Caco-2 (cell line): ENCODE measurements around the gene CDADC1. TPM values are rescaled to one million over a fixed set of nuclear protein-coding genes. Genes with fewer than 3 reads are reported as not detected.

ENCODE experiments used
- BruUV-seq: library from RNA; stranded (reverse); fragments of 400-500 nt; replicated peaks from 2 replicates; lab custom pipeline; 2021; lab: Mats Ljungman, UMichigan
- CTCF ChIA-PET: fragments of 300-600 bp; sonication (Branson Sonifier 250); formaldehyde crosslinking; loops from one replicate; lab custom pipeline; 2022; ENCODE audit warnings: antibody characterized with exemption; lab: Charles Lee
- POLR2A ChIA-PET: fragments of 300-600 bp; sonication (Branson Sonifier 250); formaldehyde crosslinking; loops from one replicate; lab custom pipeline; 2022; ENCODE audit warnings: antibody characterized with exemption; lab: Charles Lee
- DNase-seq, 2 experiments: peaks; one replicate each; pipeline versions ENCODE4 v3.0.0 to v3.0.0-alpha.2; 2020 to 2022
- H3K27me3 ChIP-seq: replicated peaks from 2 replicates; pipeline ENCODE4 v1.6.0; 2011; ENCODE audit warnings: low read length; ENCODE audit not compliant: control insufficient read depth, insufficient read depth
- H3K36me3 ChIP-seq: 2 replicates; pipeline ENCODE4 v1.5.1; 2011; ENCODE audit warnings: low read length; ENCODE audit not compliant: control insufficient read depth, insufficient read depth
- H3K4me1 ChIP-seq: fragments of 250-450 bp; sonication (Bioruptor Pico); 2 replicates; pipeline ENCODE4 v1.5.1; 2020; ENCODE audit warnings: mild to moderate bottlenecking
- H3K4me3 ChIP-seq: 2 replicates; pipeline ENCODE4 v1.5.1; 2011; ENCODE audit warnings: low read depth, mild to moderate bottlenecking, control low read depth, low read length
- H3K9me3 ChIP-seq: fragments of 250-450 bp; sonication (Bioruptor Pico); 2 replicates; pipeline ENCODE4 v1.5.1; 2020; ENCODE audit warnings: mild to moderate bottlenecking, moderate library complexity
- H3K27ac Mint-ChIP-seq: one replicate; pipeline ENCODE4 v1.8.0; 2022; ENCODE audit warnings: mixed read lengths; ENCODE audit not compliant: unreplicated experiment
- H3K27me3 Mint-ChIP-seq: one replicate; pipeline ENCODE4 v1.8.0; 2022; ENCODE audit warnings: mixed read lengths; ENCODE audit not compliant: insufficient read depth, unreplicated experiment
- H3K36me3 Mint-ChIP-seq: one replicate; pipeline ENCODE4 v1.8.0; 2022; ENCODE audit warnings: mild to moderate bottlenecking, mixed read lengths; ENCODE audit not compliant: insufficient read depth, unreplicated experiment
- H3K4me1 Mint-ChIP-seq: one replicate; pipeline ENCODE4 v1.8.0; 2022; ENCODE audit warnings: low read depth, mixed read lengths; ENCODE audit not compliant: unreplicated experiment
- H3K4me3 Mint-ChIP-seq: one replicate; pipeline ENCODE4 v1.8.0; 2022; ENCODE audit warnings: mild to moderate bottlenecking, moderate library complexity, mixed read lengths; ENCODE audit not compliant: unreplicated experiment
- H3K9me3 Mint-ChIP-seq: one replicate; pipeline ENCODE4 v1.8.0; 2022; ENCODE audit warnings: mixed read lengths; ENCODE audit not compliant: unreplicated experiment
- CTCF ChIP-seq, 2 experiments: fragments of 200-600 bp in 1 of 2; IDR thresholded peaks; 1 replicate in 1 of 2; 2 replicates in 1 of 2; pipeline versions ENCODE4 v1.5.1 to v1.8.0; 2011 to 2022; ENCODE audit warnings: antibody characterized with exemption in 1 of 2, control low read depth in 1 of 2, inconsistent platforms in 1 of 2, low read depth in 1 of 2, low read length in 1 of 2, mild to moderate bottlenecking in 1 of 2, moderate library complexity in 1 of 2; ENCODE audit not compliant: insufficient read depth in 1 of 2, severe bottlenecking in 1 of 2, unreplicated experiment in 1 of 2
- intact Hi-C: fragments of 100-400 bp; cut with micrococcal nuclease; formaldehyde crosslinking; loops from one replicate; pipeline ENCODE4 v1.10.0; 2022; ENCODE audit not compliant: unreplicated experiment
- total RNA-seq: library from RNA; stranded (reverse); gene quantifications from 2 replicates; pipeline ENCODE4 v1.2.3, GENCODE V29; 2022

Gene CDADC1
- total RNA-seq, 1 experiment from 2014 or later, result 14.4 TPM

- Mint-ChIP-seq H3K4me3 (peak overlapping the region; percentile 57), H3K36me3 (peaks cover 6% of the 10 kb centered on the region), H3K27ac (peak overlapping the region; percentile 69), H3K9me3 (no peaks in the 10 kb centered on the region), H3K27me3 (no peaks in the 10 kb centered on the region), H3K4me1 (peaks cover 33% of the 10 kb centered on the region)
- peak; percentile 86 to 91 for TF ChIP-seq CTCF (IDR thresholded peaks at IDR 0.05; ENCODE audit: insufficient read depth in 1 of 2, low read depth in 1 of 2, low read length in 1 of 2, severe bottlenecking in 1 of 2, unreplicated experiment in 1 of 2)
- H3K9me3 ChIP-seq, result no peaks in the 10 kb centered on the region
- H3K4me3 ChIP-seq, result no peak overlapping the region
- CTCF ChIA-PET, result interaction anchor here (0.7 to 1.1 kb wide), 5 partner anchors 76 to 355 kb away, joined by 3 to 6 read pairs (median 4); partner anchors contain the start of genes CAB39L and SETDB2
- intact Hi-C loops, result loop anchor here (1.0 to 10.0 kb wide), 7 partner anchors 72 to 544 kb away; no protein-coding TSS in a partner anchor
- no peaks in the 10 kb centered on the region for H3K36me3 ChIP-seq
- peaks cover 28% of the 10 kb centered on the region for H3K4me1 ChIP-seq
- POLR2A ChIA-PET, result no interaction called here
- BruUV-seq, result no TSS peak
- DNase-seq, result peak; percentile 75
- H3K27me3 ChIP-seq, result no peaks in the 10 kb centered on the region
Observed at GRCh38 chr13:49300739-49301589, 53.2 kb downstream of the CDADC1 start.

- Mint-ChIP-seq H3K4me1 (peaks cover 33% of the 10 kb centered on the region), H3K27me3 (no peaks in the 10 kb centered on the region), H3K9me3 (no peaks in the 10 kb centered on the region), H3K36me3 (peaks cover 7% of the 10 kb centered on the region), H3K27ac (peak overlapping the region; percentile 65), H3K4me3 (no peak overlapping the region)
- Histone ChIP-seq H3K4me3 (no peak overlapping the region), H3K36me3 (peaks cover 1% of the 10 kb centered on the region; the same call in 1 of the 2 replicates), H3K9me3 (no peaks in the 10 kb centered on the region), H3K4me1 (peaks cover 28% of the 10 kb centered on the region), H3K27me3 (no peaks in the 10 kb centered on the region)
- POLR2A ChIA-PET, result no interaction called here
- no TSS peak for BruUV-seq
- DNase-seq, result no peak
- intact Hi-C loops, result loop anchor here (5.0 to 10.0 kb wide), 2 partner anchors 120 to 543 kb away; no protein-coding TSS in a partner anchor
- CTCF ChIA-PET, result interaction anchor here (0.7 to 1.4 kb wide), 5 partner anchors 12 to 304 kb away, joined by 3 to 6 read pairs (median 4); partner anchors contain the start of genes CAB39L and SETDB2
- no peak for TF ChIP-seq CTCF (IDR thresholded peaks at IDR 0.05; ENCODE audit: insufficient read depth in 1 of 2, low read depth in 1 of 2, low read length in 1 of 2, severe bottlenecking in 1 of 2, unreplicated experiment in 1 of 2)
Observed at GRCh38 chr13:49302222-49302621, 54.5 kb downstream of the CDADC1 start.

GRCh38 chr13:49302817-49303216, 55.1 kb downstream of the CDADC1 start:
- intact Hi-C loops, result loop anchor here (5.0 to 10.0 kb wide), 2 partner anchors 119 to 542 kb away; no protein-coding TSS in a partner anchor
- peak overlapping the region; percentile 65 for H3K27ac Mint-ChIP-seq
- H3K4me3 Mint-ChIP-seq, result no peak overlapping the region
- no peak for DNase-seq
- peaks cover 1% of the 10 kb centered on the region; the same call in 1 of the 2 replicates for H3K36me3 ChIP-seq
- no peaks in the 10 kb centered on the region for H3K27me3 Mint-ChIP-seq
- POLR2A ChIA-PET, result no interaction called here
- no peaks in the 10 kb centered on the region for H3K9me3 ChIP-seq
- CTCF ChIA-PET, result interaction anchor here (0.7 to 1.4 kb wide), 3 partner anchors 11 to 134 kb away, joined by 3 to 5 read pairs (median 4); no protein-coding TSS in a partner anchor
- H3K4me1 ChIP-seq, result peaks cover 31% of the 10 kb centered on the region
- H3K4me1 Mint-ChIP-seq, result peaks cover 38% of the 10 kb centered on the region
- H3K36me3 Mint-ChIP-seq, result peaks cover 13% of the 10 kb centered on the region
- no peaks in the 10 kb centered on the region for H3K27me3 ChIP-seq
- BruUV-seq, result no TSS peak
- H3K9me3 Mint-ChIP-seq, result no peaks in the 10 kb centered on the region
- no peak overlapping the region for H3K4me3 ChIP-seq
- no peak for TF ChIP-seq CTCF (IDR thresholded peaks at IDR 0.05; ENCODE audit: insufficient read depth in 1 of 2, low read depth in 1 of 2, low read length in 1 of 2, severe bottlenecking in 1 of 2, unreplicated experiment in 1 of 2)
